Measurements from ENCODE around the gene ATXN7L3B. TPM values are rescaled to one million over a fixed set of nuclear protein-coding genes. Genes with fewer than 3 reads are reported as not detected.
A peak's percentile ranks its signal among the peaks of the same experiment; 100 is the strongest.

ATXN7L3B gene
- total RNA-seq, 1 donor from 2014 or later = 23.8 TPM

DNA sequence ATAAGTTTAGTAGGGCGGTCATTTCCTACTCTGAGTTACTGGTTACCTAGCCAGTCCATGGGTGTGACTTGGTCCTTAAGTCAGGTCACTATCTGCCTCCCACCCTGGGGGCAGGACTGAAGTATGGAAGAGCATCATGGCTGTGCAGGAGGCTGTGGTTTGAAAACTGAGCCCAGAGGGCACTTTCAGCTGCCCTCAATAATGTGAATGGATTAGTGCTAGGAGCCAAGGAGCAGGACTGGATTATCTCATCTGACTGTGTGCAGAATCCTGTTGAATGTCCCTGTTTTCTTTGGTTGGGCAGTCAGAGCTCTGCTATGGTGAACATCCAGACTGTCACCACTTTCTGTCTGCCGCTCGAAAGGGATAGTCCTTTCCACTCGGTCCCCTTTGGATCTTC lies 1.6 kb downstream of the ATXN7L3B start:
- Histone ChIP-seq H3K4me3 (peak overlapping the region; percentile 74), H3K4me1 (peaks cover 54% of the 10 kb centered on the region), H3K36me3 (peaks cover 6% of the 10 kb centered on the region), H3K27me3 (ENCODE audit: low read depth) (no peaks in the 10 kb centered on the region), H3K9me3 (replicated peaks) (no peaks in the 10 kb centered on the region), H3K27ac (replicated peaks) (peak overlapping the region; percentile 91)
- intact Hi-C loops (cut with micrococcal nuclease) = no loop called here
- no peak for DNase-seq
- TF ChIP-seq, protein P1, sequence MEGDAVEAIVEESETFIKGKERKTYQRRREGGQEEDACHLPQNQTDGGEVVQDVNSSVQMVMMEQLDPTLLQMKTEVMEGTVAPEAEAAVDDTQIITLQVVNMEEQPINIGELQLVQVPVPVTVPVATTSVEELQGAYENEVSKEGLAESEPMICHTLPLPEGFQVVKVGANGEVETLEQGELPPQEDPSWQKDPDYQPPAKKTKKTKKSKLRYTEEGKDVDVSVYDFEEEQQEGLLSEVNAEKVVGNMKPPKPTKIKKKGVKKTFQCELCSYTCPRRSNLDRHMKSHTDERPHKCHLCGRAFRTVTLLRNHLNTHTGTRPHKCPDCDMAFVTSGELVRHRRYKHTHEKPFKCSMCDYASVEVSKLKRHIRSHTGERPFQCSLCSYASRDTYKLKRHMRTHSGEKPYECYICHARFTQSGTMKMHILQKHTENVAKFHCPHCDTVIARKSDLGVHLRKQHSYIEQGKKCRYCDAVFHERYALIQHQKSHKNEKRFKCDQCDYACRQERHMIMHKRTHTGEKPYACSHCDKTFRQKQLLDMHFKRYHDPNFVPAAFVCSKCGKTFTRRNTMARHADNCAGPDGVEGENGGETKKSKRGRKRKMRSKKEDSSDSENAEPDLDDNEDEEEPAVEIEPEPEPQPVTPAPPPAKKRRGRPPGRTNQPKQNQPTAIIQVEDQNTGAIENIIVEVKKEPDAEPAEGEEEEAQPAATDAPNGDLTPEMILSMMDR (IDR thresholded peaks at IDR 0.05; ENCODE audit: borderline replicate concordance) = no peak

DNA sequence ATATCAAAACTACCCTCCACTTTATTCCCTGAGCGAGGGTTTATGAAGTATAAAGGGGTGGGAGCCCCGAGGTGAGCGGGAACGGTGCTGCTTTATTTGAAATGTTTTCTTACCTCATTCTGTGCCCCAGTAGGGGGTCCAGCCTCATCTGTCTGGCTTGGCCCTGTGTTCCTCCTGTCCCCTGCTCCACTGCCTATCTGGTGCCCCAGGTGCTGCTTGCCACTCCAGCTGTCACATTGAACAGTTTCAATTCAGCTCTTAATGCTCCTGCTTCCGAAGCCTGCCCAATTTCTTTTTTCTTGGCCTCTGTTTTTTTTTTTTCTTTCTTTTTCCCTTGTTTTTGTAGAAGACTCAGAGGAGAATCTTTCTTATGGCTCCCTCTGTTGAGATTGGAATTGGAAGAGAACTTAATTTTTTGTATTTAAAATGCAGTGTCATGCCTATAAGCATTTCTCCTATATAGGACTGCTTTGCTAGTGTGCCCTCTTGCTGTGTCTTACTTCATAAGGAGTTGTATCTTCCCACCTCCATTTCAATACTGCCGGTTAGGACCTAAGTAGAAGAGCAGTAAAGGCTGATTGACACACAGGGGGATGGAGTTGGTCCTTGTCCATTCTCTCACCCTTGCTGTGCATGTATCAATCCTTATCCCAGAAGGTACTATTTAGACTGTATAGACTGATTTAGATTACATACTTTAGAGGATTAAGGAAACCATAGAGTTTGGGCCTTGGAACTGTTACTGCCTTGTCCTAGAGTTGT lies 2.3 kb downstream of the ATXN7L3B start:
- intact Hi-C loops (cut with micrococcal nuclease) = no loop called here
- no peaks in the 10 kb centered on the region for H3K9me3 ChIP-seq (replicated peaks)
- peak overlapping the region; percentile 91 for H3K27ac ChIP-seq (replicated peaks)
- TF ChIP-seq, protein P1 (IDR thresholded peaks at IDR 0.05; ENCODE audit: borderline replicate concordance) = no peak
- H3K4me3 ChIP-seq = peak overlapping the region; percentile 74
- H3K27me3 ChIP-seq (ENCODE audit: low read depth) = no peaks in the 10 kb centered on the region
- peaks cover 54% of the 10 kb centered on the region for H3K4me1 ChIP-seq
- H3K36me3 ChIP-seq = peaks cover 6% of the 10 kb centered on the region
- no peak for DNase-seq

DNA sequence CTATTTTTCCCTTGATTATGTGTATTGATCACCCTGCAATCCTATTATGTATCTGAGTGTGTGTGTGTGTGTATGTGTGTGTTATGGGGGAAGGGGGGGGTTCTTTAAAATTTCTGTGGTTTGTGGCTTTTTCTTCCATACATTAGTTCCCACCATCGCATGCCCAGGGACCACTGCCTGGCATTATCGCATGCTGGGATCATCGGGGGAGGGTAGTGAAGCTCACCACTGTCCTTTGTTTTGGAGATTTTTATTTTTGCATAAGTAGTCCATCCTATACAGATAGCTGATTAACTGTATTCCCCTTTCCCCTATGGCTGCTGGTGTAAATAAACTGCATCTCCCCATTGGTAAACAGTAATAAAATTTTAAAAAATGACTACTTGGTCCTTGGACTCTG lies 3.4 kb downstream of the ATXN7L3B start:
- peaks cover 6% of the 10 kb centered on the region for H3K36me3 ChIP-seq
- DNase-seq = no peak
- no peaks in the 10 kb centered on the region for H3K27me3 ChIP-seq (ENCODE audit: low read depth)
- intact Hi-C loops (cut with micrococcal nuclease) = no loop called here
- H3K9me3 ChIP-seq (replicated peaks) = no peaks in the 10 kb centered on the region
- H3K27ac ChIP-seq (replicated peaks) = no peak overlapping the region
- peak overlapping the region; percentile 74 for H3K4me3 ChIP-seq
- TF ChIP-seq, protein P1 (IDR thresholded peaks at IDR 0.05; ENCODE audit: borderline replicate concordance) = no peak
- peaks cover 54% of the 10 kb centered on the region for H3K4me1 ChIP-seq

DNA sequence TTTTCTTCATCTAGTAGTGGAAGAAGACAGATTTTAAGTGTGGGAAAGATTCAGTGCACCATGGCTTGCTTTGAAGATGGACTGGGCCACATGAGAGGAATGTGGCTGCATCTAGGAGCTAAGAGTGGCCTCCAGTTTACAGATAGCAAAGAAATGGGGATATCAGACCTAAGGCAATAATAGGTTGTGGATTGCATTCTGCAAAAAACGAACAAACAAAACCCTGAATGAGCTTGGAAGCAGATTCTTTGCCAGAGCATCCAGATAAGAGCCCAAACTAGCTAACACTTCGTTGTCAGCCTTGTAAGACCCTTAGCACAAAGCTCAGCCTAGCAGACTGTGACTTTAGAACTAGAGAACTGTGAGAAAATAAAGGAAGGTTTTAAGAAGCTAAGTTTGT lies 9.6 kb downstream of the ATXN7L3B start:
- TF ChIP-seq, protein P1 (IDR thresholded peaks at IDR 0.05; ENCODE audit: borderline replicate concordance) = no peak
- Histone ChIP-seq H3K4me3 (no peak overlapping the region), H3K4me1 (peaks cover 4% of the 10 kb centered on the region), H3K27ac (replicated peaks) (no peak overlapping the region), H3K27me3 (ENCODE audit: low read depth) (no peaks in the 10 kb centered on the region), H3K36me3 (peaks cover 7% of the 10 kb centered on the region), H3K9me3 (replicated peaks) (no peaks in the 10 kb centered on the region)
- intact Hi-C loops (cut with micrococcal nuclease) = no loop called here
- no peak for DNase-seq

DNA sequence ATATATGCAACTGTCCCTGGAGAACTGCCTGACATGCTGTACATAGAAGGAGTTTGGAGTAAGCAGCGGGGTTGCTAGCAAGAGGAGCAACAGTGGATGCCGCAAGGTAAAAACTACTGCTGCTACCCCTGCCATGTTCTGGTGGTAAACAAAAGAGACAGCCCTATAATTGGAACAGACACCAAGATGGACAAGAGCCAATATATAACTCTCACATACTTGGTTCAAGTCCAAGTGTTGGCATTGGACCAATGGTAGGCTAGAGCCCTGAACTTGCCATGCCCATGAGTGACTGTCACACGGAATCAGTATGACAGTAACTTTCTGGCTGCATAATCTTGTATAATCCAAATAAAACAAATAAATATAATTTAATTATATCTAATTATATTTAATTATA lies 13.7 kb downstream of the ATXN7L3B start:
- intact Hi-C loops (cut with micrococcal nuclease) = no loop called here
- H3K27me3 ChIP-seq (ENCODE audit: low read depth) = no peaks in the 10 kb centered on the region
- peaks cover 6% of the 10 kb centered on the region for H3K36me3 ChIP-seq
- TF ChIP-seq, protein P1 (IDR thresholded peaks at IDR 0.05; ENCODE audit: borderline replicate concordance) = no peak
- no peak for DNase-seq
- H3K4me1 ChIP-seq = no peaks in the 10 kb centered on the region
- H3K9me3 ChIP-seq (replicated peaks) = no peaks in the 10 kb centered on the region
- no peak overlapping the region for H3K4me3 ChIP-seq
- no peak overlapping the region for H3K27ac ChIP-seq (replicated peaks)

Data from left ventricle myocardium inferior (tissue), 1 donor.